ENCODE data around the gene ATXN1.

GRCh38 chr6:16651871-16652270 is 109.4 kb downstream of the ATXN1 start:
- no peak for TF ChIP-seq EP300 (conservative IDR thresholded peaks at IDR 0.05; ENCODE audit: poor library complexity, severe bottlenecking)
- TF ChIP-seq CTCF (IDR thresholded peaks at IDR 0.05; ENCODE audit: poor library complexity, severe bottlenecking) = no peak
- TF ChIP-seq RAD21 (conservative IDR thresholded peaks at IDR 0.05) = no peak
- TF ChIP-seq POLR2AphosphoS5 (IDR thresholded peaks at IDR 0.05) = no peak
- TF ChIP-seq EZH2 (IDR thresholded peaks at IDR 0.05; ENCODE audit: borderline replicate concordance, insufficient read depth, low read length, poor library complexity, severe bottlenecking) = no peak

Data from neural cell (in vitro differentiated cells).